HG02885 (cell line): ENCODE measurements around the gene ARMH3.
A peak's percentile ranks its signal among the peaks of the same experiment; 100 is the strongest.

Source experiments
- ATAC-seq: cut with Tn5 transposase; IDR thresholded peaks from one replicate; pipeline ENCODE4 v1.9.1; 2021; ENCODE audit warnings: mild to moderate bottlenecking; ENCODE audit not compliant: unreplicated experiment, poor library complexity

Gene ARMH3

GRCh38 chr10:101839416-101840063 lies 216.4 kb downstream of the ARMH3 start:
- no peak for ATAC-seq

GRCh38 chr10:101839002-101839401 lies 217.0 kb downstream of the ARMH3 start:
- no peak for ATAC-seq

- no peak for ATAC-seq
Measured at GRCh38 chr10:101838416-101838970, 217.5 kb downstream of the ARMH3 start.

- no peak for ATAC-seq
Measured at GRCh38 chr10:101837748-101838147, 218.2 kb downstream of the ARMH3 start.

- no peak for ATAC-seq
Measured at GRCh38 chr10:101835362-101835761, 220.6 kb downstream of the ARMH3 start.

- no peak for ATAC-seq
Measured at GRCh38 chr10:101834341-101834740, 221.6 kb downstream of the ARMH3 start.

- ATAC-seq = no peak
Measured at GRCh38 chr10:101833466-101833865, 222.5 kb downstream of the ARMH3 start.

GRCh38 chr10:101832325-101832771 lies 223.6 kb downstream of the ARMH3 start:
- no peak for ATAC-seq

GRCh38 chr10:101831169-101831811 lies 224.7 kb downstream of the ARMH3 start:
- ATAC-seq = no peak

GRCh38 chr10:101830322-101831168 lies 225.4 kb downstream of the ARMH3 start:
- ATAC-seq = peak; percentile 74

- ATAC-seq = no peak
Measured at GRCh38 chr10:101829561-101830315, 226.2 kb downstream of the ARMH3 start.

GRCh38 chr10:101828766-101829551 lies 227.0 kb downstream of the ARMH3 start:
- ATAC-seq = no peak

GRCh38 chr10:101827919-101828600 lies 227.9 kb downstream of the ARMH3 start:
- no peak for ATAC-seq

GRCh38 chr10:101826852-101827434 lies 229.0 kb downstream of the ARMH3 start:
- ATAC-seq = no peak

GRCh38 chr10:101824736-101825135 lies 231.2 kb downstream of the ARMH3 start:
- no peak for ATAC-seq

GRCh38 chr10:101818872-101819633 lies 236.9 kb downstream of the ARMH3 start:
- peak; percentile 19 for ATAC-seq

- peak; percentile 86 for ATAC-seq
Measured at GRCh38 chr10:101818119-101818871, 237.7 kb downstream of the ARMH3 start, which contains the start of gene OGA. TSS of gene OGA (minus strand) at chr10:101818444. CDS start at chr10:101818022, 422 bp downstream.
